GM18868 (cell line): Measurements from ENCODE around the gene HLA-DRB1.
"Not testable (repeated sequence)": the region's sequence is repeated elsewhere in the genome, so short reads cannot be mapped to it uniquely, and the experiment has no call there.

Experiments
- ATAC-seq: cut with Tn5 transposase; IDR thresholded peaks from one replicate; pipeline ENCODE4 v1.9.1; 2021; ENCODE audit warnings: mild to moderate bottlenecking, moderate library complexity; ENCODE audit not compliant: unreplicated experiment

Gene HLA-DRB1

GRCh38 chr6:32589596-32590449, at the start of gene HLA-DRB1:
Gene HLA-DRB1, minus strand, starts transcription at chr6:32589848. Its CDS starts 106 bp downstream, at chr6:32589742.
- peak; percentile 90 for ATAC-seq

- ATAC-seq = no peak
Observed at GRCh38 chr6:32638532-32639219, 49.0 kb upstream of the HLA-DRB1 start.

- ATAC-seq = no peak
Observed at GRCh38 chr6:32637883-32638282, 48.2 kb upstream of the HLA-DRB1 start.

- peak; percentile 86 for ATAC-seq
Observed at GRCh38 chr6:32637219-32637880, 47.7 kb upstream of the HLA-DRB1 start, which contains the start of gene HLA-DQA1. Gene HLA-DQA1, plus strand, starts transcription at chr6:32637406. Its CDS starts 53 bp downstream, at chr6:32637459.

GRCh38 chr6:32635526-32636123, 46.0 kb upstream of the HLA-DRB1 start:
- ATAC-seq = no peak

GRCh38 chr6:32629793-32630192, 40.1 kb upstream of the HLA-DRB1 start:
- ATAC-seq = not testable (repeated sequence)

- ATAC-seq = no peak
Observed at GRCh38 chr6:32627831-32628230, 38.2 kb upstream of the HLA-DRB1 start.

GRCh38 chr6:32627249-32627648, 37.6 kb upstream of the HLA-DRB1 start:
- ATAC-seq = no peak

- no peak for ATAC-seq
Observed at GRCh38 chr6:32625137-32625536, 35.5 kb upstream of the HLA-DRB1 start.

- ATAC-seq = no peak
Observed at GRCh38 chr6:32624565-32624964, 34.9 kb upstream of the HLA-DRB1 start.

GRCh38 chr6:32623693-32624092, 34.0 kb upstream of the HLA-DRB1 start:
- no peak for ATAC-seq

GRCh38 chr6:32622545-32623401, 33.1 kb upstream of the HLA-DRB1 start:
- ATAC-seq = peak; percentile 74

- no peak for ATAC-seq
Observed at GRCh38 chr6:32621372-32621771, 31.7 kb upstream of the HLA-DRB1 start.

- ATAC-seq = no peak
Observed at GRCh38 chr6:32617751-32618150, 28.1 kb upstream of the HLA-DRB1 start.

- ATAC-seq = no peak
Observed at GRCh38 chr6:32615885-32616532, 26.4 kb upstream of the HLA-DRB1 start.

GRCh38 chr6:32614366-32615081, 24.9 kb upstream of the HLA-DRB1 start:
- ATAC-seq = no peak

GRCh38 chr6:32613475-32613874, 23.8 kb upstream of the HLA-DRB1 start:
- ATAC-seq = no peak

- ATAC-seq = no peak
Observed at GRCh38 chr6:32610682-32611296, 21.1 kb upstream of the HLA-DRB1 start.
